Liver (tissue), 9 donors: ENCODE data around the gene PITPNM3. TPM values are rescaled to one million over a fixed set of nuclear protein-coding genes. Genes with fewer than 3 reads are reported as not detected.

ENCODE experiments used
- DNase-seq: peaks from one replicate; pipeline ENCODE4 v3.0.0-alpha.2; 2017; ENCODE audit warnings: low spot score
- H3K27ac ChIP-seq, 2 donors: one replicate each; pipeline ENCODE4 v1.7.0; 2013; ENCODE audit warnings: inconsistent platforms in 2 of 2, low read length in 2 of 2, control low read depth in 1 of 2, low read depth in 1 of 2, mild to moderate bottlenecking in 1 of 2
- H3K27me3 ChIP-seq, 4 donors: one replicate each; pipeline versions ENCODE4 v1.6.1 to v1.7.0; 2013; ENCODE audit warnings: low read length in 3 of 4, inconsistent platforms in 1 of 4, mild to moderate bottlenecking in 1 of 4, moderate library complexity in 1 of 4; ENCODE audit not compliant: control insufficient read depth in 4 of 4, insufficient read depth in 4 of 4
- H3K36me3 ChIP-seq, 4 donors: one replicate each; pipeline versions ENCODE4 v1.6.1 to v1.7.0; 2013; ENCODE audit warnings: low read length in 3 of 4, mild to moderate bottlenecking in 3 of 4, low read depth in 1 of 4, moderate library complexity in 1 of 4; ENCODE audit not compliant: control insufficient read depth in 4 of 4, insufficient read depth in 3 of 4
- H3K4me1 ChIP-seq, 4 donors: one replicate each; pipeline versions ENCODE4 v1.6.1 to v1.7.0; 2013; ENCODE audit warnings: low read length in 3 of 4, mild to moderate bottlenecking in 3 of 4, moderate library complexity in 1 of 4; ENCODE audit not compliant: control insufficient read depth in 4 of 4, insufficient read depth in 4 of 4
- H3K4me3 ChIP-seq, 3 donors: one replicate each; pipeline versions ENCODE4 v1.6.1 to v1.7.0; 2013; ENCODE audit warnings: low read length in 3 of 3, control low read depth in 1 of 3, low read depth in 1 of 3, mild to moderate bottlenecking in 1 of 3
- H3K9ac ChIP-seq, 2 donors: one replicate each; pipeline ENCODE4 v1.7.0; 2013; ENCODE audit warnings: low read length in 2 of 2, mild to moderate bottlenecking in 2 of 2, moderate library complexity in 2 of 2, control low read depth in 1 of 2, low read depth in 1 of 2
- H3K9me3 ChIP-seq, 4 donors: one replicate each; pipeline versions ENCODE4 v1.6.1 to v1.7.0; 2013; ENCODE audit warnings: low read length in 3 of 4; ENCODE audit not compliant: control insufficient read depth in 4 of 4
- EGR1 ChIP-seq, 2 donors: IDR thresholded peaks; 2 replicates each; pipeline ENCODE4 v1.6.1; 2016 to 2018; ENCODE audit warnings: antibody characterized with exemption in 2 of 2, low read depth in 2 of 2
- FOXA1 ChIP-seq: IDR thresholded peaks from 2 replicates; pipeline ENCODE4 v1.6.1; 2016; ENCODE audit warnings: antibody characterized with exemption
- FOXA2 ChIP-seq: IDR thresholded peaks from 2 replicates; pipeline ENCODE4 v1.6.1; 2016; ENCODE audit warnings: antibody characterized with exemption
- HNF4A ChIP-seq, 2 donors: conservative IDR thresholded peaks; 2 replicates each; pipeline ENCODE4 v1.6.1; 2016; ENCODE audit warnings: antibody characterized with exemption in 2 of 2, mild to moderate bottlenecking in 2 of 2
- HNF4G ChIP-seq: IDR thresholded peaks from 2 replicates; pipeline ENCODE4 v1.6.1; 2016; ENCODE audit warnings: antibody characterized with exemption
- JUND ChIP-seq, 2 donors: IDR thresholded peaks; 2 replicates each; pipeline ENCODE4 v1.6.1; 2016; ENCODE audit warnings: antibody characterized with exemption in 2 of 2
- NR2F2 ChIP-seq: IDR thresholded peaks from 2 replicates; pipeline ENCODE4 v1.6.1; 2016; ENCODE audit warnings: antibody characterized with exemption
- RAD21 ChIP-seq, 2 donors: IDR thresholded peaks; 2 replicates each; pipeline ENCODE4 v1.6.1; 2016; ENCODE audit warnings: antibody characterized with exemption in 2 of 2, mild to moderate bottlenecking in 2 of 2
- RXRA ChIP-seq, 2 donors: IDR thresholded peaks; 2 replicates each; pipeline ENCODE4 v1.6.1; 2017 to 2018; ENCODE audit warnings: antibody characterized with exemption in 2 of 2, mild to moderate bottlenecking in 1 of 2
- YY1 ChIP-seq: IDR thresholded peaks from 2 replicates; pipeline ENCODE4 v1.6.1; 2016; ENCODE audit warnings: antibody characterized with exemption, mild to moderate bottlenecking
- WGBS: extraction: QIAGEN DNeasy Blood & Tissue Kit; methylation state at CpG from one replicate; pipeline ENCODE4 v1.1.7; 2013; 5-methylcytosine and 5-hydroxymethylcytosine counted together
- polyA plus RNA-seq, 2 donors: library from polyadenylated mRNA; stranded (reverse) in 1 of 2; unstranded in 1 of 2; fragments of 200-250 nt in 1 of 2; fragments of >200 nt in 1 of 2; fragmentation: Nextera tagmentation in 1 of 2; extraction: Ambion mirVana in 1 of 2; gene quantifications; one replicate each; pipeline versions ENCODE4 v1.2.1 to v1.2.3, GENCODE V29; 2013 to 2015
- total RNA-seq, 2 donors: library from RNA; depleted of rRNA; stranded (reverse); fragments of >200 nt; gene quantifications; one replicate each; pipeline ENCODE4 v1.2.3, GENCODE V29; 2014
- TF ChIP-seq, protein P1 (sequence below): IDR thresholded peaks from 2 replicates; pipeline ENCODE4 v1.6.1; 2016; ENCODE audit warnings: antibody characterized with exemption, mild to moderate bottlenecking
- TF ChIP-seq, protein P2 (sequence below): IDR thresholded peaks from 2 replicates; pipeline ENCODE4 v1.6.1; 2016; ENCODE audit warnings: antibody characterized with exemption
- TF ChIP-seq, protein P3 (sequence below): IDR thresholded peaks from 2 replicates; pipeline ENCODE4 v1.6.1; 2016; ENCODE audit warnings: antibody characterized with exemption
- donor health status: healthy.
- donor health status: healthy.
- donor health status: healthy.
- donor health status: healthy.
- donor health status: healthy.

PITPNM3 gene
- total and polyA plus RNA-seq, 4 donors: 1.5 to 5.0 (median 1.8) TPM

DNA sequence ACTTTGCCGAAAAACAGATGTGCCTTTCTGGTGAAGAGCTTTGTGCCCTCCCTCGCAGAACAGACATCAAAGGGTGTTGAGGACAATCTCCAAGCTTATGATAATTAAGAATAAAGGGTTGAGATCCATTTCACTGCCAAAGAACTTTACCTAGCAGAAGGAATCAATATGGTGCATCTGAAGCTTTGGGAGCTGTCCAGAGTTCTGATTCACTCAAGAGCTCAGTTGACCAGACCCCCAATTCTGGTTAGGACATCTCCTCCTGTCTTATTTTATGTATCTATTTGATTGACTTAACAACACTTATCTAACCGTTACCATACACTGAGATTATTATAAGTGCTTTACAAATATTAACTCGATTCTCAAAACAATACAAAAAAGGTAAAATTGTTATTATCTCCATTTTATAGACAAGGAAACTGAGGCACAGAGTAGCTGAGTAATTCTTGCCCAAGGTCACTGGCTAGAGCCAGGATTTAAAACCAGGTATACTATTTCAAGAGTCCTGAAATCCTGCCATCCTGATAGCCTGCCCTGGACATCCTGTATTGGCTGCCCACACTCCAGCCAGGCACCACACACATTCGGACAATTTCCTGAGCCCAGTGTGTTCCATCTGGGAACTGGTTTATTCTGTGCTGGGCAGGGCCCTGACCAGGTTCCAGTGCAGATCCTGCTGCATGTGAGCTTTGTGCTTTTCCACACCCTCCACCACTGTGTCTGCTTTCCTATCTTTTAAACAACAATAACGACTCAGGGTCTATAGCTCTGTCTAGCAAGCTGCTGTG is 29.8 kb downstream of the PITPNM3 start:
- Histone ChIP-seq H3K4me3 (no peak overlapping the region), H3K27me3 (no peaks in the 10 kb centered on the region), H3K4me1 (no peaks in the 10 kb centered on the region), H3K9me3 (no peaks in the 10 kb centered on the region), H3K27ac (no peak overlapping the region), H3K9ac (no peak overlapping the region), H3K36me3 (no peaks in the 10 kb centered on the region)
- no peak for DNase-seq
- TF ChIP-seq, protein P1, sequence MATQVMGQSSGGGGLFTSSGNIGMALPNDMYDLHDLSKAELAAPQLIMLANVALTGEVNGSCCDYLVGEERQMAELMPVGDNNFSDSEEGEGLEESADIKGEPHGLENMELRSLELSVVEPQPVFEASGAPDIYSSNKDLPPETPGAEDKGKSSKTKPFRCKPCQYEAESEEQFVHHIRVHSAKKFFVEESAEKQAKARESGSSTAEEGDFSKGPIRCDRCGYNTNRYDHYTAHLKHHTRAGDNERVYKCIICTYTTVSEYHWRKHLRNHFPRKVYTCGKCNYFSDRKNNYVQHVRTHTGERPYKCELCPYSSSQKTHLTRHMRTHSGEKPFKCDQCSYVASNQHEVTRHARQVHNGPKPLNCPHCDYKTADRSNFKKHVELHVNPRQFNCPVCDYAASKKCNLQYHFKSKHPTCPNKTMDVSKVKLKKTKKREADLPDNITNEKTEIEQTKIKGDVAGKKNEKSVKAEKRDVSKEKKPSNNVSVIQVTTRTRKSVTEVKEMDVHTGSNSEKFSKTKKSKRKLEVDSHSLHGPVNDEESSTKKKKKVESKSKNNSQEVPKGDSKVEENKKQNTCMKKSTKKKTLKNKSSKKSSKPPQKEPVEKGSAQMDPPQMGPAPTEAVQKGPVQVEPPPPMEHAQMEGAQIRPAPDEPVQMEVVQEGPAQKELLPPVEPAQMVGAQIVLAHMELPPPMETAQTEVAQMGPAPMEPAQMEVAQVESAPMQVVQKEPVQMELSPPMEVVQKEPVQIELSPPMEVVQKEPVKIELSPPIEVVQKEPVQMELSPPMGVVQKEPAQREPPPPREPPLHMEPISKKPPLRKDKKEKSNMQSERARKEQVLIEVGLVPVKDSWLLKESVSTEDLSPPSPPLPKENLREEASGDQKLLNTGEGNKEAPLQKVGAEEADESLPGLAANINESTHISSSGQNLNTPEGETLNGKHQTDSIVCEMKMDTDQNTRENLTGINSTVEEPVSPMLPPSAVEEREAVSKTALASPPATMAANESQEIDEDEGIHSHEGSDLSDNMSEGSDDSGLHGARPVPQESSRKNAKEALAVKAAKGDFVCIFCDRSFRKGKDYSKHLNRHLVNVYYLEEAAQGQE: peak; percentile 89
- TF ChIP-seq FOXA2: no peak
- WGBS: 87% methylated on average over 6 of the region's 6 CpGs

DNA sequence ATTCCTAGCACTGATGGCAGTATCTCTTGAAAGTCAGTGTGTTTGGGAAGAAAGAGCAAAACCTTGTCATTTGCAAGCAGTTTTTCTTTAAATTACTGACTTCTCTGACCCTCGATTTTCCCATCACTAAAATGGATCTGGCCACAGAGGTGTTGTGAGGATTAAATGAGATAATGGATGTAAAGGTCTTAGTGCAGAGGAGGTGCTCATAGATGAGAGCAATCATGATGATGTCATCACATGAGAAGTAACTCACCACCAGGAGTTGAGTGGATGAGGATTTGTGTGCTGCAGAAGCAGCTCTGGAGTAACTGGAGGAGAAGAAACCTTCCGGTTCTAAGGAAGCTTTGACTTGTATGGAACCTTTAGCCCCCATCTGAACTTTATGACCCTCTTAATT is 30.6 kb downstream of the PITPNM3 start:
- H3K9me3 ChIP-seq: no peaks in the 10 kb centered on the region
- no peak for DNase-seq
- no peaks in the 10 kb centered on the region for H3K4me1 ChIP-seq
- no peaks in the 10 kb centered on the region for H3K27me3 ChIP-seq
- H3K4me3 ChIP-seq: no peak overlapping the region
- no peak for TF ChIP-seq FOXA2
- TF ChIP-seq, protein P2, sequence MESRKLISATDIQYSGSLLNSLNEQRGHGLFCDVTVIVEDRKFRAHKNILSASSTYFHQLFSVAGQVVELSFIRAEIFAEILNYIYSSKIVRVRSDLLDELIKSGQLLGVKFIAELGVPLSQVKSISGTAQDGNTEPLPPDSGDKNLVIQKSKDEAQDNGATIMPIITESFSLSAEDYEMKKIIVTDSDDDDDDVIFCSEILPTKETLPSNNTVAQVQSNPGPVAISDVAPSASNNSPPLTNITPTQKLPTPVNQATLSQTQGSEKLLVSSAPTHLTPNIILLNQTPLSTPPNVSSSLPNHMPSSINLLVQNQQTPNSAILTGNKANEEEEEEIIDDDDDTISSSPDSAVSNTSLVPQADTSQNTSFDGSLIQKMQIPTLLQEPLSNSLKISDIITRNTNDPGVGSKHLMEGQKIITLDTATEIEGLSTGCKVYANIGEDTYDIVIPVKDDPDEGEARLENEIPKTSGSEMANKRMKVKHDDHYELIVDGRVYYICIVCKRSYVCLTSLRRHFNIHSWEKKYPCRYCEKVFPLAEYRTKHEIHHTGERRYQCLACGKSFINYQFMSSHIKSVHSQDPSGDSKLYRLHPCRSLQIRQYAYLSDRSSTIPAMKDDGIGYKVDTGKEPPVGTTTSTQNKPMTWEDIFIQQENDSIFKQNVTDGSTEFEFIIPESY: no peak
- no peak for TF ChIP-seq JUND (IDR thresholded peaks at IDR 0.05)
- TF ChIP-seq RAD21 (IDR thresholded peaks at IDR 0.05): no peak
- TF ChIP-seq, protein P3, sequence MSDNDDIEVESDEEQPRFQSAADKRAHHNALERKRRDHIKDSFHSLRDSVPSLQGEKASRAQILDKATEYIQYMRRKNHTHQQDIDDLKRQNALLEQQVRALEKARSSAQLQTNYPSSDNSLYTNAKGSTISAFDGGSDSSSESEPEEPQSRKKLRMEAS: no peak
- TF ChIP-seq RXRA (IDR thresholded peaks at IDR 0.05): no peak
- no peak for TF ChIP-seq HNF4A (conservative IDR thresholded peaks at IDR 0.05)
- no peak for TF ChIP-seq YY1
- TF ChIP-seq EGR1 (IDR thresholded peaks at IDR 0.05; ENCODE audit: low read depth in 2 of 2): no peak
- TF ChIP-seq HNF4G: no peak
- TF ChIP-seq FOXA1: no peak
- TF ChIP-seq NR2F2: no peak
- TF ChIP-seq, protein P1: no peak
- H3K9ac ChIP-seq: no peak overlapping the region
- no peak overlapping the region for H3K27ac ChIP-seq
- H3K36me3 ChIP-seq: no peaks in the 10 kb centered on the region
- WGBS: 87% methylated on average over 2 of the region's 2 CpGs
